NOMO-1 treated with dmso at 0.1 percent for 144 hours (cell line): ENCODE measurements around the gene GMPPA.

Source experiments
- DNase-seq: peaks from one replicate; lab custom pipeline; 2025; ENCODE audit not compliant: unreplicated experiment; lab: John Stamatoyannopoulos, UW

The GMPPA gene

DNA sequence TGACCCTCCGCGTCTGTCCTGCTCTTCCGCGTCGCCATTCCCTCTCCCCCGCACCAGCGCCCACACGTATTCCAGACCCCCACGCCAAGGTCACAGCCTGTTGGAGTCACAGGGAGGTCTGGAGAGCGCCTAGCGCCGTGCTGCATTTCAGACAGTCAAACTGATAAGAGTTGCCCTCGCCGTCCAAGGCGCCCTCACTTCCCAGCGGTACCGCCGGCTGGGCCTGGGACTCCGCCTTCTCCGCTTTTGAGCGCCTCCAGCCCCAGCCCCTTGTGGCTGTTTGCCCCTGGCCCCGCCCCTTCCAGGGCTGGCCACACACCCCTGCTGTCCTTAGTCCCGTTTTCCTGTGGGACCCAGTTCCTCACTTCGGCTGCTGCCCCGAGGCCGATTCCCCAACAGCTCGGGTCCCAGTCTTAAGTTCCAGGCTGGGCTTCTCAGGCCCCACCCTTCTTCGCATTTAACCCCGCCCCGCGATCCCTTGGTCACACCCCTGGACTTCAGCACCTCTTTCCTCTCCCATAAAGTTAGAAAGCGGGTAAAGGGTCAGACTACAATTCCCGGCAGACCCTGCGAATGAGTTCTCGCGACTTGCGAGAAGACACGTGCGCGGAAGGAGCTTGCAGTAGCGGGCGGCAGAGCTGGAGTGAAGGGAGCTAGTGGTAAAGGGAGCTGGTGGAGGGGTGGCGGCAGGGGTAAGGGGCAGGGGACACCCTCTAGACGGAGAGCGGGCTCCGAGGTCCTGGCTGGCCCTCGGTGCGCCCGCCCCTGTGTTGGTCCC, at the start of gene GMPPA:
Gene GMPPA (plus strand): TSS at position 612 of the 778 bp plus-strand sequence. CDS start 1,085 bp downstream, outside the sequence.
- DNase-seq: peak; percentile 98

GRCh38 chr2:219449609-219450008, 49.1 kb upstream of the GMPPA start:
- DNase-seq: no peak

DNA sequence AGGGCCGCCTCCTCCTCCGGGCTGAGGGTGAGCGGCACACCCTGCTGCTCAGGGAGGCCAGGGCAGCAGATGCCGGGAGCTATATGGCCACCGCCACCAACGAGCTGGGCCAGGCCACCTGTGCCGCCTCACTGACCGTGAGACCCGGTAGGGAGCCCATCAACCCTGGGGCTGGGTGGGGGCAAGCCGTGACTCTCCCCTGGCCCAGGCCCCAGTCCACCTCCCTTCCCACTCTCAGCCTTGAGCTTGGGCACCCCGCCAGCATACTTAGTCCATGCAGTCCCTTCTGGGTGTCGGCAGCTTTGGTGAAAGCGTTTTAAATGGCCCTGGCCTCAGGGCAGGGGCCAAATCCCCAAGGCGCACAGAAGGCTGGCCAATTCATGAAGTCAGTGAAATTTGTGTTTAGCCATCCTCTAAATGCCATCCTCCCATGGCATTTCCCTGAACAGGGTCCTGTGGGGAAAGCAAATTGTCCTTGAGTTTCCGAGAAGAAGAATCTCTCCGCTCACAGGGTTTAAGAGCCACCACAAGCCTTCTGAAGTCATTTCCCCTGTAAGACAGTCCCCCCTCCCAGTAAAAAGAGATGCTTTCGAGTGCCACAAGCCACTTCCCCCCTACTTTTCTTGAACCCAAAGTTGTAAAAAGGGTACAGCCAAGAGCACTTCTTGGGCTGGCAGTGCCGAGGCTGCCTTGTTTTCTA, 46.9 kb upstream of the GMPPA start:
- no peak for DNase-seq

DNA sequence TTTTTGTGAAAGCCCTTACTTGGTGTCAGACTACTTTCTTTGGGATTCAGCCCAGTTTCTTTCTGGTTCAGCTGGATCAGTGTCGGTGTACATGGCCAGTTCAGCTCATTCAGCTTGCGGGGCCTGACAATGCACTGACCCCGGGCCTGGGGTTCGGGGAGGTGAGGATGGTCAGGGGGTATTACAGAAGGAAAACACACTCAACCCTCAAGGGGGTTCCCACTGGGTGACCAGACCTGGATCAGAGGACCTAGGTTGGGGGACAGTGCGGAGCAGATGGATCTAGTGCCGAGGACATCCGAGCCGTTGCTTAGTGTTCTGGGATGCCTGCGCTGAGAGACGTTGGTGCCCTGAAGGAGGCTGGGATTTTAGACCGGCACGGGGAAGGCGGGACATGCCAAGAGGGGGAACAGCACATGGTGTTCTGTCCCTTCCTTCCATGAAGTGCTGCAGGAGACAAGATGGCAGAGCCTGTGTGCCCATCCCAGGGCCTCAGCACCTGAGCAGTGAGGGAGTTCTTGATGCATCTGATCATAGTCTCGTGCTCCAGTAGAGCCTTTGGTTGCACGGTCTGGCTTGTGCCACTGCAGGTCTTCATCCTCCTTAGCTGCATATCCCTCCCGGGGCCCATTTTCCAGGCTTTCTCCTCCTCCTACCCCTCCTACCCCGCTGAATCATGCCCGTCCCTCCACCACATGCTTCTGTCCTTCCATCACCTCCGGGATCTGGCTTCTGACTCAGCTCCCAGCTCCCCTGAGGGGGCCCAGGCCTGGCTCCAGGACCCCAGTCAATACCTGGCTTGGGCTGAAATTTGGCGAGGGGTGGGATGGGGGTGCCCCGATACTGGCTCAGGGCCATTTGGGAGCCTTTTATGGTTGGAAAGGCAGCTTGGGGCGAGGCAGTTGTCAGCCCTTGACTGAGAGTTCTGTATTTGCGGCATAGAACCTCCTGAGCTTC, 46.1 kb upstream of the GMPPA start:
- DNase-seq: no peak

GRCh38 chr2:219453671-219454590, 44.8 kb upstream of the GMPPA start:
- DNase-seq: no peak

DNA sequence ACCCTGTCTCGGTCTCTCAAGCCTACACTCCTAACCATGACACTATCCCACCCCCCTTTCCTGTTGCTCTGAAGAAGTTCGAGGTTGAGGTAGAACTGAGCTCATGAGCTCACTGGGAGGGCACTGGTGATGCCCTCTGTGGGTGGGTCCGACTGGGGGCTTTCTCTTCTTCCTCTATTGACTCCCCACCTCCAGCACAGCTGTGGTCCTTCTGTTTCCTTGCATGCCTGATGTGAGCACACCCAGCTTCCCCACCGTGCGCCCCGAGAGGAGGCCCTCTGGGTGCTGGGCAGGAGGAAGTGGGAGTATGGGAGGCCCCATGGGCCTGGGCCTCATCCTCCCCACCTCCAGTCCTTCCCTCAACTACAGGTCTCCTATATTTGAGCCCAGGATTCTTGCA, 43.1 kb upstream of the GMPPA start:
- no peak for DNase-seq

DNA sequence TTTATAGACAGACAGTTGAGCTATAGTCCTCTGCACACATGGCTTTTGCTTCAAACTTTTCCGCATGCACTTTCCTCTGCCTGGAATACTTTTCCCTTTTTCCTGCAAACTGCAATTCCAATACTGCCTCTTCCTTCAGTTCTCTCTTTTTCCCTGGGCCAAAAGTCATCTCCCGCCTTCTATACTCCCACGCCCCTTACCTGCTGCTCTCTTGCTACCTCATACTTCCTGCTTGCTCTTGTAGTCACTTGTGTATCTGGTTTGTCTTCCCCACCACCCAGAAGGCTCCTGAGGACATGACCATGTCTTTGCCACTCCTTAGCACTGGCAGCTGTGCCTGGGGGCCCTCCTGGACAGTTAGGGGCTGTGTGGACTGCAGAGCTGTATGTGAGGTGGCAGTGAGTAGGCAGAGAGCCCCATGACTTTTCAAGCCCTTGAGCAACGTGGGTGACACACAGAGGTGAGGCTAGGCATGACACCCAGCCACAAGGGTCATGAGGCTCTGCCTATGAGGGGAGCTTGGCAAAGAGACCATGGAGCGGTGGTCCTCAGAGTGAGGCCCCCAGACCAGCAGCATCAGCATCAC, 40.8 kb upstream of the GMPPA start:
- no peak for DNase-seq

DNA sequence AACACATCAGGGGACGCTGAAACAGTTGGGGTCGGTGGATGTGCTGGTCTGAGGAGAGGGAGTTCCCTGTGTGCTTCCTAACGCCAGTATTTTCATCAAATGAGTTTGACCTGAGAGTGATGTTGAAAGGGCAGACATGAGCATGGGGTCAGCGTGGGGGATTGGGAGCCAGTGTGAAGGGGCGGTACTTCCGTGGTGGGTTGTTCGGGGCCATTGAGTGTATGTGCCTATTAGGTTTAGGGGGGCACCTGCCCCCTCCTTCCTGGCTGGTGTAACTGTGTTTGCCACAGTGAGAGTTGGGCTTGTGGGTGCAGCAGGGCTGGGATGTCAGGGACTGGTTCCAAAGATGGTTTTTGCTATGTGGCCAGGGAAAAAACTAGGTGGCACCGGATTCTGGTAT, 39.7 kb upstream of the GMPPA start:
- DNase-seq: no peak

- DNase-seq: no peak
Observed at GRCh38 chr2:219459460-219460311, 39.0 kb upstream of the GMPPA start.

DNA sequence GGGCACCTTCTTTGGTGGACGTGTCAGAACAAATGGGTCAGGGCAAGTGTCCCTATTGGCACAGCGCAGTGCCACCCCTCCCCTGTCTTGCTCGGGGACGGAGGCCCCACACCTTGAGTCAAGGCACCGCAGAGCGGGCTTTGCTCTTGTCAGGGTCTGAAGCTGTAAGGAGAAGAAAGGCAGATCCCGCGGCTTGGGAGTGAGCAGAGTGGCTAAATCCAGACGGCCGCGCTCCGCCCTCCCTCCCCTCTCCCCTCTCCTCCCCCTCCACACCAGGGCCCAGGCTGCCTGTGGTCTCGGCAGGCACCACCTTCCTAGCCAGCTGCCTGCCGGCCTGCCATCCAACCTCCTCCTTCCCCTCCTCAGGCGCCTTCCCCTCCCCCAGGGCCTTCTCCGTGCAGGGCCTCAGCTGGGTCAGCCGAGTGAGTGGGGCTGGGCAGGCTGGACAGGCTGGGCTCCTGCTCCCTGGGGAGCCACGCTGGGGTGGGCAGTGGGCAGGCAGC, 38.2 kb upstream of the GMPPA start:
- DNase-seq: no peak

DNA sequence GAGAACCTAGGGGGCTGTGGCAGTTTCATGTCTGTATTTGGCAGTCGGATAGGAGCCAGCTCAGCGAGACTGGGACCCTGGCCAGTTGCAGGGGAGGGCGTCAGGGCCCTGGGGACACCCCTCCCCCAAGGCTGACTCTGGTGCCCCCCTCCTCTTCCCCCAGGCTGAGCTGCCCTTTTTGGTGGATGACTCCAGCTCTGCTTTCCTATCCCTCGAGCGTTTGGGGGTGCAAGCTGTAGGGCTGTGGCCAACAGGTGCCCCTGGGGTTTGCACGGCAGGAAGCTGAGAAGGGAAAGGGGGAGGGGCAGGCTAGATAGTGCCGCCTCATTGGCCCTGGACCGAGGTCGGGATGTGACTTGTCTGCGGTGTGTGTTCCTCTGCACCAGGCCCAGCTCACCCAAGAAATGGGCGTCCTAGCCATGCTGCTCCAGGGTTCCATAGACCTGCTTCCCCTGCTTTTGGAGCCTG, 37.6 kb upstream of the GMPPA start:
- no peak for DNase-seq

DNA sequence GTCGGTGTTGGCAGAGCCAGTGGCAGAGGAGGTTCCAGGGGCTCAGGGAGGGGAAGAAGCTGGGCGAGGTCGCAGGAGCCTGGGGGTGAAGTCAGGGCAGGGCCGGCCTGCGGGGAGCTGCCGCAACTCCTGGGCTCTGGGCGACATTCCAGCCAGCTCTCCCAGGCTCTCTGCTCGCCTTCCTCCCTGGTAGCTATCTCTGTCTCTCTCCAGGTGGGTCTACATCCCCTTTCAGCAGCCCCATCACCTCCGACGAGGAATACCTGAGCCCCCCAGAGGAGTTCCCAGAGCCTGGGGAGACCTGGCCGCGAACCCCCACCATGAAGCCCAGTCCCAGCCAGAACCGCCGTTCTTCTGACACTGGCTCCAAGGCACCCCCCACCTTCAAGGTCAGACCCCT, 37.0 kb upstream of the GMPPA start:
- DNase-seq: no peak

GRCh38 chr2:219462349-219462748, 36.3 kb upstream of the GMPPA start:
- no peak for DNase-seq

- no peak for DNase-seq
Observed at GRCh38 chr2:219464286-219465032, 34.2 kb upstream of the GMPPA start.

GRCh38 chr2:219465659-219466561, 32.8 kb upstream of the GMPPA start:
- DNase-seq: no peak

DNA sequence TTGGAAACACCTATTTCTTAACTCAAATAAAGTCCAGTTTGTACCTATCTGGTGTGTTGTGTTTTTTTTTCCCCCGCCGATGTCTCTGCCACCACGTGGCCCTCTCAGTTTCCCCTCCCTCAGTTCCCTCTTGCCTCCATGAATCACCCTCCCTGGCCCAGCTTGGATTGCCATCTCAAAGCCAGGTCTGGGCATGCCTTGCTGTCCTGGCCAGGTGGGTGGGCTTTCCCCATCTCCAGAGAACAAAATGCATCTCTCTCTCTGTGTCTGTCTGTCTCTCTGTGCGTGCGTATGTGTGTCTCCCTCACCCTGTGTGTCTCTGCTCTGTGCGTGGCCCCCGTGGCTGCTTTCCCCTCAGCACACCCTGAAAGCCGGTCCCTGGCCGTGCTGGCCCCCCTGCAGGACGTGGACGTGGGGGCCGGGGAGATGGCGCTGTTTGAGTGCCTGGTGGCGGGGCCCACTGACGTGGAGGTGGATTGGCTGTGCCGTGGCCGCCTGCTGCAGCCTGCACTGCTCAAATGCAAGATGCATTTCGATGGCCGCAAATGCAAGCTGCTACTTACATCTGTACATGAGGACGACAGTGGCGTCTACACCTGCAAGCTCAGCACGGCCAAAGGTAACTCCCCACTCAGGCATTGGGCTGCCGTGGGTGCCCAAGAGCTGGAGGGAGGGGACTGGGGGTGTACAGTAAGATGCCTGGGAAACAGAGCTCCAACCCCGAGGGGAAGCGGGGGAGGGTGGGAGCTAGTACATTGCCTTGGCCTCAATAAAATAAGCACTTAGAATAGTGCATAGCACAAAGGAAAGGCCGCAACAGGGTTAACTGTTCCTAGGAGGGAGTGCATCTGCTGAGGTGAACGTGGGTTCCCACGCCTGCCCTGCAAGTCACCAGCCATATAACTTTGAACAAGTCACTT, 31.6 kb upstream of the GMPPA start:
- DNase-seq: no peak
